Left kidney (tissue), 2 donors: ENCODE data around the gene COMT. TPM values are rescaled to one million over a fixed set of nuclear protein-coding genes. Genes with fewer than 3 reads are reported as not detected.

Experiments
- DNase-seq: peaks from one replicate; pipeline ENCODE4 v3.0.0-alpha.2; 2013
- polyA plus RNA-seq: library from polyadenylated mRNA; unstranded; fragments of 120-200 nt; gene quantifications from one replicate; pipeline ENCODE4 v1.2.1, GENCODE V29; 2013; ENCODE audit not compliant: insufficient read length

Gene COMT
- polyA plus RNA-seq, 1 donor: 79.1 TPM

DNA sequence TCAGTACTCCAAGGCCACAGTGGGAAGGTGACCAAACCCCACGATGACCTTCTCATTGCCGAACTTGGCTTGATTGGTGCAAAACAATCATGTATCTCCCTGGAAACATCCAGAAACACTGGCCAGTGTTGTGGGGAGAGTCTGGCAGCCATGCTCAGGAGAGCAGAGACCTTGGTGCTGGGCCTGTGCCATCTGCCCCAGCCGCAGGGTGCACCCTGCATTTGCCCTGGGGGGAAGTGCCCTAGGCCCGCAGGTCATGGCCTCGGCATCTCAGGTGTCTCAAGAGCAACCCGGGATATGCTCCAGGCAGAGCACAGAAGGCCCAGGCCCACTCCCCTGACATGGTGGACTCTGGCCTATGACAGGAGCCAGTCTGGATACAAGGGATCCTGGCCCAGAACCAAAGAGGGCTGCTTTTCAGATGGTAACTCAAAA, 51.4 kb downstream of the COMT start:
- no peak for DNase-seq

DNA sequence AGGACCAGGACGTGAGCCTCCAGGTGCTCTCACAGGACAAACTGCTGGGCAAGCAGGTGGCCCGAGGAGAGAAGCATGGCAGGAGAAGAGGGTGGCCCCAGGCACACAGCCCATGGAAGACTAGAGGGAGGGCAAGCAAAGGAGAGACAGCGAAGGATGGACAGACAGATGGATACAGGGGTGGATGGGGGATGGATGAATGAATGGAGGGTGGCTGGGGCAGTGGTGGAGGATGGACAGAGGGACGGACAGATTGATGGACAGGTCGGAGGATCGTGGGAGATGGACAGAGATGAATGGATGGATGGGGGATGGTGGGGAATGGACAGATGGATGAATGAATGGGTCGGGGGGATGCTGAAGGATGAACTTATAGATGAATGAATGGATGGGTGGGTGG, 52.4 kb downstream of the COMT start:
- no peak for DNase-seq

DNA sequence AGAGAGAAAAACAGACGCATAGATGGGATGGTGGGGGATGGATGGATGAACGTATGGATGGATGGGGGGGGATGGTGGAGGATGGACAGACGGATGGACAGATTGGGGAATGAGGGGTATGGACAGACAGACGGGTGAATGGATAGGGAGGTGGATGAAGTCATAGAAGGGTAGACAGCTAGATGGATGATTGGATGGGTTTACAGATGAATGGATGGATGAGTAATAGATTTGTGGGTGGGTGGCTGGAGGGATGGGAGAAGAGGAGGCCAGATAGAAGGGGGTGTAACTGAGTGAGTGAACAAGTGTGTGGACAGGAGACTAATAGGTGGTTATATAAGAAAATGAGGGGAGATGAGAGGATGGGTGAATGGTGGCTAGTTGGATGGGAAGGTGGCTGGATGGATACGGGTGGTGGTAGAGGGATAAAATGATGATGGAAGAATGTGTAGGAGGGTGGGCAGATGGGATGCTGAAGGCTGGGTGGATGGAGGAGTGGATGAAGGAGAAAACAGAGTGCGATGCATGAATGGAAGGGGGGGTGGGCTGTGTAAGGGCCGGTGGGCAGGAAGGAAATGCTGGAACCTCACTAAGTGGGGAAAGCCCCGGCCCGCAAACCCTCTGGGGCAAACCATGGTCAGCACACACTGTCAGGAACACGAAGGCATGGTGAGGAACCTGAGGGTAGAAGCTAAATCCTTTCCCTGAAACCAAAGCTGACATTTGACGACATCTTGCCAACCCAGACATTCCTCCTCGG, 53.5 kb downstream of the COMT start:
- no peak for DNase-seq

DNA sequence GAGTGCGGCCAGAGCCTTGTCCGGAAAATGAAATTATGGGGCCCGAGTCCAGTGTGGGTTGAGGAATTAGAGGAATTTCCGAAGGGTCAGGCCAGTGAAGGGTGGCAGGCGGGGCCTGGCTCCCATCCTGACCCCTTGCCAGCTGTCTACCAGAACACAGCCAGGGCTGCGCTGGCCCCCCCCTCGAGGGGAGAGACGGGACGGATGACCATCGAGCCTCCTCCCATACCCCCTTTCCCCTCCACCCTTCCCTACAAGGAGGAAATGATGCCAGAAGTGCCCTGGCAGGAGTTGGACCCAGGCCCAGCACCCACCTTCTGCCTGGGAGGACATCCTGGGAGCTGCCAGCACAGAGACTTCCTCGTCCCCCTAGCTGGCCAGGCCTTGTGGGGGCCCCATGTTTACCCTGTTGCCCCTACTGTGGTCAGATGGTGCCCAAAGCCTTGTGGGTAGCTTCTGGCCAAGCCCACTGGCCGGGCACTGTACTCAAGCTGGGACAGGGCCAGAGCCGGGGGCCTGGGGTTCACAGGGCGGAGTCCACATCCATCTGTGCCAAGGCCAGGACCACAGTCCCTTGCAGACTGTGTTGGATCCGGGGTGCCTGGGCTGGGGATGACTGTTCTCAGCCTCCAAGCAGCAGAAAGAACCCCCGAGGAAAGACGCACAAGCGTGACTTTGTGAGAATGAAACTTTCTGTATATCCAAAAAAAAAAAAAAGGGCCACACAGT, 54.2 kb downstream of the COMT start:
- DNase-seq: no peak

DNA sequence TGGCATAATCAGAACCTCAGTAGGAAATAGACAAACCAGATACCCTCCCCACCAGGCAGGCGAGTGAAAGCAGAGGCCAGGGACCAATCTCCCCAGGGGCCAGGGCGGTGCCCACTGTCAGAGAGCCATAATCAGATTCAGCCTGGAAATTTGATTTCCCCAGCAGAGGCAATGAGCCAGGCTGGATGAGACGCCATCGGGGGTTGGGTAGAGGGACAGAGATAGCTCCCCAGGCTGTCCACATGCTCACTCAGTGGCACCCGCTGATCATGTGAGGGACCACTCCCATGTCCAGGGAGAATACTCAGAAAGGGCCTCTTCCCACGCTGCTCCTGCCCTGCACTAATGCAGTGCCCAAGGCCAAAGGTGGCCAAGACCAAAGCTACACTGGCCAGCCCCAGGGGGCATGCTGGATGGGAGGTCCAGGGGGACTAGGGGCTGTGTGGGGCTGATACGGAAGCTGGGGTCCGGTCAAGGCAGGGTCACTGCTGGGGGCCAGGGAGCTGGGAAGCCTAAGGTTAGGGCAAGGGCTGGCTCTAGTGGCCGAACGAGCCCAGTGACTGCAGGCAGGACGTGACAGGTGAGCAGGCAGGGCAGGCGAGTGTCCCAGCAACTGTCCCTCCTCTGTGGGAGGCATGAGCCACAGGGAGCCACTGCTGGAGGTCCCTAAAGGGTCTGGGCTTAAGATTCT, 55.3 kb downstream of the COMT start:
- DNase-seq: no peak

DNA sequence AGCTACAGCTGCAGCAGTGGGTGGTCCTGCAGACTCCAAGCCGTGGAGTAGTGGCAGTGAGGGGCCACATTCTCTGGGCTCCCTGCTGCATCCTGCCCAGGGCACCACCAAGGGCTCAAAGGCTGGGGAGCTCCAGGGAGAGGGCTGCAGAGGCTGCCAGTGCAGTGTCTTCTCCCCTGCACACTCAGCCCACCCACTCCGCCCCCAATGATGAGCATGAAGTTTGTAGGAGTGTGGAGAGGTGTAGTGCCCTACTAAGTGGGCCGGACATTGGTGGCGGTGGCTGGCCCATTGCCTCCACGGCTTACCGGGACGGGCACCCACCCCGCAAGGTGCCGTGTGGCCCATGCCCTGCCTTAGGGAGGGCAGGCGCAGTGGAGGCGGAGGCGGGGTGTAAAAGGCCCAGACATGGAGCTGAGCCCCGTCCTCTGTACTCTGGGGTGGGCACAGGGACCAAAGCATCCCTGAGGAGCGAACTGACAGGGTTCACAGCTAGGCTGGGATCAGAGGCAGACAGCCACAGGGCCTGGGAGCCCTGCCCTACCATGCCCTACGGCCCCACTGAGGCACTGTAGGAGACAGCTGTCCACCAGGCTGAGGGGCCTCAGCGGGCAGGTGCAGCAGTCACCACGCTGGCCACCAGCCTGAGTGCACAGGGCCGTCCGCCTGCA, 56.1 kb downstream of the COMT start:
- DNase-seq: no peak

DNA sequence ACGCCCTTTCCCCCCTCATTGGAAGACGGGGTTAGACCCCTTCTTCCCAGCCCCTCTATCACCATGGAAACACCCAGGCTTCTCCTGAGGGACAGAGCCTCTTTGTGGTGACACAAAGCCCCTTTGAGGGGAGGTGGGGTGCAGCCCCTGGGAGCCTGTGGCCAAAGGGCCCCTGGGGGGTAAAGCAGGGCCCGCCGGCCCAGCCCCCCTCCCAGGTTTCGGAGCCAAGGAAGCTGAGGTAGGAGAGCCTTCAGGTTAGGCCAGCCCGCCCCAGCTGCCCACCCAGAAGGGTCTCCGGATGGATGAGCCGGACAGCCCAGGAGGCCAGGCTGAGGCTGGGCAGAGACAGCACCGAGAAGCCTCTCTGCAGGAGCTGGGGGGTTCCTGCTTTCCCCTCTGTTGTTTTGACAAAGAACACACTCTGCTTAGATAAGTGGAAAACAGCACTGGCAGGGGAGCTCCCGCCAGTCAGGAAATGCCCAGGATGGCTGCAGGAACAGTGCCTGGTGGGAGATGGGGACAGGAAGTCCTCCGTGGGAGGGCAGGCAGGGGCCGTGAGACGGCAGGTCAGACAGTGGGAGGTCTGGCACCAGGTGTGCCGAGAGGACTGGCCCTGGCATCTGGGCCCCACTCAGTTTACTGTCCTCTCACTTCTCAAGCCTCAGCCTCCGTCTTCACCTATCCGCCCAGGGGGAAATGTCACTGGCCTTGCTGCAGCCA, 56.8 kb downstream of the COMT start:
- DNase-seq: no peak

DNA sequence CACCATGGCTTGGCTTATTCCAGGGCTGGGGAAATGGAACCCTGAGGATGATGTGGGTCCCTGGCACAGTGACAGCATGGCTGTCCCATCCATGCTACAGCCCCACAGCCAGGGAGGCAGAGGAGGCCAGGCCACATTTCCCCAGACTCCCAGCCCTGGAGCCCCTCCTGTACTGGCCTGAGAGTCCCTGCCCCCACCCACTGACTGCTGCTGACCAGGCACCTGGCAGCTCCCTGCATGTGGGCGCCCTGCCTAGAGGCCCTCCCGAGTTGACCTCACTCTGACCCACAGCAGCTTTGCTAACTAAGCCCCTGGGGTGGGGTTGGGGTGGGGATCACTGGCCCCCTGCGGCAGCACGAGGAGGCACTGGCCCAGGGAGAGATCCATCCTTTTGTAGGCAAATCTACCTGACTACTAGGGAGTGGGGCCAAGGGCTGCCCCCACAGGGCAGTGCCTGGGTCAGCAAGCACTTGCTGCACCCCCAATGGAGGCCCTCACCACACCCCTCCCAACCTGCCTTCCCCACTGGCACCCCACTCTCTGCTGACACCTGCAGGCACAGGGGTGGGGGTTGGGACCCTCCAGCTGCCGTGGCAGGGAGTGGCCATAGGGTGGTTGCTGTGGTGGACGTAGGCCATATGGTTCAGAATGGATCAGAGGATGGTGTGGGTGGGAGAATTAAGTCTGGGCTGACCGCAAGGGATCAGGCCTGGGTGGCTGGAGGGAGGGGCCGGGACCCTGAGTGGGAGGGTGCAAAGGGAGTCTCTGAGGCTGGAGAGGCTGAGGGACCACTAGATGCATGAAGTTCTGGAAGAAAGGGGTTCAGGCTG, 57.6 kb downstream of the COMT start:
- DNase-seq: no peak

DNA sequence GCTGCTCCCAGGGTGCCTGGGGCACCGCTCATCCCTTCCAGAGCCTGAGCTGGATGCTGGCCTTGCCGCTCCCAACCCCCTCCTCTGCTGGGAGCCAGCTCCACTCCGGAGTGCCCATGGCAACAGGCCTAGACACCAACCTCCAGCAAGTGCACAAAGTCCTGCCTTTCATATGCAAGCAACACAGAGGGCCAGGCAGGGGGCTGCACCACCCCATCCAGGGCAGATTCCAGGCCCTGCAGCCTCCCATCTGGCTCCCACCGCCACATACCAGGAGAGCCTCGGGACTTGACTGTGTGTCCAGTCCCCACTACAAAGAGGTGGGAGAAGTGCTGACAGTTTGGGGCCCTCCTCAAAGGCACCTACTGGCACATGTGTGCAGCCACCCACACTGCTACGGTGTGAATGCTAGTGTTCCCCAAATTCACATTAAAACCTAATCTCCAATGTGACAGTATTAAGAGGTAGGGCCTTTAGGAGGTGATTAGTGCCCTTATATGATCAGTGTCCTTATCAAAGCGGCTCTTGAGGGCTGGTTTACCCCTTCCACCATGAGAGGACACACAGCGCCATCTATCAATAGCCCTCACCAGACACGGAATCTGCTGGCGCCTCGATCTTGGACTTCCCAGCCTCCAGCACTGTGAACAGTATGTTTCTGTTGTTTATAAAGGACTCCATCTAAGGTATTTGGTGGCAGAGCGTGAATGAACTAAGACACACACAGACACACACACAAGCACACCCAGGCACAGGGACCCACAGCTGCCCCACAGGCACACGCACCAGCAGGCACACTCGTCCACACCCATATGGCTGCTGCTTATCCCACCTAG, 58.9 kb downstream of the COMT start:
- DNase-seq: no peak

DNA sequence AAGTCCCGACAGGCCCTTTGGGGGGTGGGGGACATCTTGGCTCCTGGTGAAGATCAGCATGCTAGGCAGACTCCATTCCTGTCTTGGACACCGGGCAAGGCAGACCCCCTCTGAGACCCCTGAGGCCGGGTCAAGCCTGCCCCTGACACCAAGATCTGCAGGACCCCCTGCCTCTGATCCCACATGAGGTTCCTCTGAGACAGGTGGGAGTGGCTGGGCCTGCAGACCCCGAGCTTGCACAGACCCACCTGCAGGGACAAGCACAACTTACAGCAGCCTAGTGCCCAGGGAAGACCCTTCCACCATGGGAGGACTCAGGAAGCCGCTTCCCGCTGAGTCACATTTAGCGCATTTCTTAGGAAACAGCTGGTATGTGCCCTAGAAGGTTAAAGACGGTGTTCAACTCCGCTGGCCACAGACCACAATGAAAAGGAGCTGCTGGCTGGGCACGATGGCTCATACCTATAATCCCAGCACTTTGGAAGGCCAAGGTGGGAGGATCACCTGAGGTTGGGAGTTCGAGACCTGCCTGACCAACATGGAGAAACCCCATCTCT, 59.6 kb downstream of the COMT start:
- no peak for DNase-seq

DNA sequence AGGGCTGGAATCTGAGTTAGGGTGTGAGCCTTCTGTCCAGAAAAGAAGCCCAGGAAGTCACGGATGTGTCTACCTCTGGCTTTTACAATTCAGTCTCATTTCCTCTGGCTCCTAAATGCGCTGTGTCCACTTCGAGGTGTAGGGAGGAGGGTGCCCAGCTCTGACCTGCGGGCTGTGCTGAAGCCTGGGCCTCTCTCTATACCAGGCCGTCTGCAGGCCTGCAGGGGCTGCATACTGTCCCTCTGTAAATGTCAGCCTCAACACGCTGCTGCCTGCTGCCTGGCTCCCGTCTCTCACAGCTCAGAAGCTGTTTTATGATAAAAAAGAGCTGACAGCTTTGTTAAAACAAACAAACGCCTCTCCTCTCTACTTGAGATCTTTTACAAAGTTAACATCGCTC, 60.6 kb downstream of the COMT start:
- DNase-seq: no peak

DNA sequence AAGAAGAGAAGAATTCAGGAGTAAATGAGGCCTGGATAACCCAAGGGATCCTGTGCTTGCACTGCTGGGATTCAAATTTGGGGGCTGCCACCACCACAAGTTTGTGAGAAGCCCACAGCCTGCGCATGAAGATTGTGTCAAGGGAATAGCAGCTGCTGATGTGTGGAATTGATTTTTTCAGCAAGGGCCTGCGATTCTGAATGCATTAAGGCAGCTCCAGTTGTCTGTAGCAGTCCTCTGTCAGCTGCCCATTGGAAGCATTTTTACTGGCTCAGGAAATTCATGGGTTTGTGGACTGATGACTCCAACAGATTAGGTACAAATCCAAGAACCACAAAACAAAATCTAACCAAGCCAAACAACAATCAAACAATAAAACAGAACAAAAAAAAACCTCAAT, 61.1 kb downstream of the COMT start:
- DNase-seq: no peak

DNA sequence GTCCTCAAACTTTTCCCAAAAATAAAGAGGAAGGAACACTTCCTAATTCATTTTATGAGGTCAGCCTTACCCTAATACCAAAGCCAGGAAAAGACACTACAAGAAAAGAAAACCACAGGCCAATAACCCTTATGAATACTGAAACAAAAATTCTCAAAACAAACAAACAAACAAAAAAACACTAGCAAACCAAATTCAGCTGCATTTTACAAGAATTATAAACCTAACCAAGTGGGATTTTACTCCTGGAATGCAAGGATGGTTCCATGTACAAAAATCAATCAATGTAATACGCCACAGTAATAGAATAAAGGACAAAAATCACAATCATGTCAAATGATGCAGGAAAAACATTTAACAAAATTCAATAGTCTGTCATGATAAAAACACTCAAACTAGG, 61.7 kb downstream of the COMT start:
- DNase-seq: no peak

DNA sequence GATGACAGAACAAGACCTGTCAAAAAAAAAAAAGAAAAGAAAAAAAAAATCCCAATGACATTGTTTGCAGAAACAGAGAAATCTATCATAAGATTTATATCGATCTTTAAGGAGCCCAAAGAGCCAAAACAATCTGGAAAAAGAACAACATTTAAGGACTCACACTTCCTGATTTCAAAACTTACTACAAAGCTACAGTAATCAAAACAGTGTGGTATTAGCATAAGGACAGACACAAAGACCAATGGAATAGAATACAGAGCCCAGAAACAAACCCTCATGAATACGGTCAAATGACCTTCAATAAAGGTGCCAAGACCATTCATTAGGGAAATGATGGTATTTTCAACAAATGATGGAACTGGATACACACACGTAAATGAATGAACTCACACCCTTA, 62.9 kb downstream of the COMT start:
- DNase-seq: no peak

DNA sequence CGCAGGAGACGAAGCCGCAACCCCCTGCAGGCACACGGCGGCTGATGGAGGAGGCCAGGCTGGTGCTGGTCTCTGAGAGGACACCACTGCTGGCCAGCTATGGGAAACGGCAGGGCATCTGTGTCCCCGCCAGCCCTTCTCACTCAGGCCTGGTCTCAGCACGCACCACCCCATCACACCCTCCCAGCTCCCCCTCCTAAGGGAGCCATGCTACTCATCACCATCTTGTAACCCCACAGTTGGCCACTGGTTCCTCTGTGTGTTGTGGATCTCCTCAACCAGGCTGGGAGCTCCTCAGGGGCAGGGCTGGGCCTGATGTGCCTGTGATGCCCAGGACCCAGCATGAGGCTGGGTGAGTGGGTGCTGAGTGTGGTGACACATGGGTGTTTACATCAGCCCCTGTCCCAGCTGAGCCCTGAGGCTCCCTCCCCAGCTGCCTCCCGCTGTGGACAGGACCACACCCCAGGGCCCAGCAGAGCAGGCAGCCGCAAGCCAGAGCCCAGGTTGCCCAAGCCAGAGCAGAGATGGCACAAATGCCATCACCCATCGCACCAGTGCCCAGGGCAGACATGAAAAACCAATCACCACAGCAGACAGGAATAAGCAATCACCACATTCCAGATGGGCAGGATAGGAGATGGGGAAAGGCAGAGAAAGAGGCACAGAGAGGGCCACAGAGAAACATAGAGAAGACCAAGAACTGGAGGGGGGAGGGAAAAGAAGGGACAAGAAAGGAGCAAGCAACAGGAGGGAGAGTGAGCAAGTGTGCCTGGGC, 66.8 kb downstream of the COMT start:
- DNase-seq: no peak

DNA sequence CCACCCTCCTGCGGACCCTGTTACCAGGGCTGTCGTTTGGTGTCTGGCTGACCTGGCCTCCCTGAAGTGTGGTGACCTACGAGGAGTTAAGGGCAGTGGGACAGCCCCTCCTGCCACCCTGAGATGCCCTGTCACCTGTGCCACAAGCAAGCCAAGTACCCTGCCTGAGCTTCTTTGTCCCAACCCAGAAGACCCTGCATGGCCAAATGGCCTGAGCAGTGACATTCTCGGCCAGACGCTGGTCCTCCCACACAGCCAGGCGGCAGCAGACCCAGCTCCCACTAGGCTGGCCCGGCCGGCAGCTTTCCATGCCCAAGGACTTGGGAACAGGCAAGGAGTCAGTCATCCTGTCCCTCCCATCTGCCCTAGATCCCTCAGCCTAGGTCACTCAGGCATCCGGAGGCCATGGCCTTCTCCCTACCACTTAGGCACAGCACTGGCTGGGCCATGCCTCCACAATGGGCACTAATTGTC, 67.5 kb downstream of the COMT start:
- no peak for DNase-seq

DNA sequence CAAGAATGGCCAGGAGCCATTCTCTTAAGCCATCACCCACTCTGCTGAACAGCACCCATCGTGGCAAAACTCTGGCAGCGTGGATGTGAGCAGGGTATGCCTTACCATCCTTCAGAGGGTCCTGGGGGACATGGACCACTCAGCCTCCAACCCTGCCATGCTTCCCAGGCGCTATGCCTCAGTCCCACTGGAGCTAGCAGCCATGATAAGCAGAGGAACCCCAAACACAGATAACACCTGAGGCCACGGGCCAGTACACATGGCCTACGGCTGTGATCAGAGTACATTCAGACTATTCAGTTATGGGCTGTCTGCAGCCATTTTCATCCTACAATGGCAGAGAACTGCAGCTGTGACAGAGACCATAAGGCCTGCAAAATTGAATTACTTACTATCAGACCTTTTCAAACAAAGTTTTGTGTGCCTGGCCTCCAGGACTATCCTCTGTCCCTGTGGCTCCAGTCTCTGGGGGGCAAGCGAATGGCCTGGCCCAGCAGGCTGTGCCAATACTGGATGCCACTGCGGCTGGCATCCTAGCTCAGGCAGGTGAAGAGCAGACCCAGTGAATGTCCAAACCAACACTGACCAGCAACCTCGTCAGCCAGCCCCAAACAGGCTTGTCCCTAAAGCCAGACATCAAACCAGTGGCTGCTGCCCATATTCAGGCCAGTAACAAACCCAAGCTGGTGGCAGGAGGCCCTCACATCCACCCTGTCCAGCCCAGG, 68.2 kb downstream of the COMT start:
- DNase-seq: no peak
